K562 treated with DMSO at 1 percent for 4 hours (cell line): Measurements from ENCODE around the gene ZNF222. TPM values are rescaled to one million over a fixed set of nuclear protein-coding genes. Genes with fewer than 3 reads are reported as not detected.

Experiments used
- total RNA-seq: library from RNA; unstranded; fragments of 300-600 nt; gene quantifications from 2 replicates; pipeline ENCODE4 v1.2.3, GENCODE V29; 2022; ENCODE audit not compliant: insufficient read depth

ZNF222 gene
- 3.5 and 5.5 TPM in 2 replicates for total RNA-seq

GRCh38 chr19:44025217-44025936 is at the start of gene ZNF222:
TSS of gene ZNF222 (plus strand) at chr19:44025379. CDS start at chr19:44025437, 58 bp downstream.

GRCh38 chr19:43983912-43984686 is 41.1 kb upstream of the ZNF222 start, which contains the start of gene ZNF155:
TSS of gene ZNF155 (plus strand) at chr19:43984188. CDS start at chr19:43988544, 4,356 bp downstream.

GRCh38 chr19:44002566-44003460 is 22.4 kb upstream of the ZNF222 start, which contains the start of gene ZNF230:
TSS of gene ZNF230 (plus strand) at chr19:44002957. CDS start at chr19:44007079, 4,122 bp downstream.

GRCh38 chr19:44051650-44052402 is 26.6 kb downstream of the ZNF222 start, which contains the start of gene ZNF223:
TSS of gene ZNF223 (plus strand) at chr19:44052036. CDS start at chr19:44055177, 3,141 bp downstream.

GRCh38 chr19:44071824-44072542 is 46.8 kb downstream of the ZNF222 start, which contains the start of gene ZNF284:
TSS of gene ZNF284 (plus strand) at chr19:44072159. CDS start at chr19:44076390, 4,231 bp downstream.

Other genes with a start within 250 kb of the ZNF222 start
- 7.7 and 16.2 TPM in 2 replicates for gene KCNN4, start 244.4 kb upstream of the ZNF222 start, total RNA-seq
- not detected in 2 replicates for gene LYPD5, start 222.9 kb upstream of the ZNF222 start, total RNA-seq
- gene ZNF283, start 198.1 kb upstream of the ZNF222 start, total RNA-seq = 4.4 and 9.7 TPM in 2 replicates
- 0.73 and 1.1 TPM in 2 replicates for gene ZNF404, start 141.4 kb upstream of the ZNF222 start, total RNA-seq
- 4.4 and 4.9 TPM in 2 replicates for gene ZNF45, start 90.1 kb upstream of the ZNF222 start, total RNA-seq
- 0.51 TPM in 1 of 2 replicates, not detected in the other for gene ZNF221, start 74.2 kb upstream of the ZNF222 start, total RNA-seq
- gene ZNF155, start 41.2 kb upstream of the ZNF222 start, total RNA-seq = 1.1 and 7.3 TPM in 2 replicates
- gene ZNF230, start 22.4 kb upstream of the ZNF222 start, total RNA-seq = 1.2 and 1.8 TPM in 2 replicates
- gene ZNF223, start 26.7 kb downstream of the ZNF222 start, total RNA-seq = 2.8 and 4.3 TPM in 2 replicates
- 0.38 TPM in 1 of 2 replicates, not detected in the other for gene ZNF284, start 46.8 kb downstream of the ZNF222 start, total RNA-seq
- gene ZNF224, start 69.0 kb downstream of the ZNF222 start, total RNA-seq = 2.6 and 7.1 TPM in 2 replicates
- 1.5 and 2.4 TPM in 2 replicates for gene ZNF225, start 88.0 kb downstream of the ZNF222 start, total RNA-seq
- gene ZNF234, start 116.2 kb downstream of the ZNF222 start, total RNA-seq = 0.73 and 1.3 TPM in 2 replicates
- 4.5 and 11.6 TPM in 2 replicates for gene ZNF226, start 139.7 kb downstream of the ZNF222 start, total RNA-seq
- gene ZNF227, start 187.2 kb downstream of the ZNF222 start, total RNA-seq = 4.1 and 6.1 TPM in 2 replicates
- not detected in 2 replicates for gene ZNF233, start 234.5 kb downstream of the ZNF222 start, total RNA-seq